ENCODE data around the gene CYREN. TPM values are rescaled to one million over a fixed set of nuclear protein-coding genes. Genes with fewer than 3 reads are reported as not detected.

The CYREN gene
- total RNA-seq, 4 donors from 2014 or later = 4.1 to 47.4 (median 27.7) TPM

DNA sequence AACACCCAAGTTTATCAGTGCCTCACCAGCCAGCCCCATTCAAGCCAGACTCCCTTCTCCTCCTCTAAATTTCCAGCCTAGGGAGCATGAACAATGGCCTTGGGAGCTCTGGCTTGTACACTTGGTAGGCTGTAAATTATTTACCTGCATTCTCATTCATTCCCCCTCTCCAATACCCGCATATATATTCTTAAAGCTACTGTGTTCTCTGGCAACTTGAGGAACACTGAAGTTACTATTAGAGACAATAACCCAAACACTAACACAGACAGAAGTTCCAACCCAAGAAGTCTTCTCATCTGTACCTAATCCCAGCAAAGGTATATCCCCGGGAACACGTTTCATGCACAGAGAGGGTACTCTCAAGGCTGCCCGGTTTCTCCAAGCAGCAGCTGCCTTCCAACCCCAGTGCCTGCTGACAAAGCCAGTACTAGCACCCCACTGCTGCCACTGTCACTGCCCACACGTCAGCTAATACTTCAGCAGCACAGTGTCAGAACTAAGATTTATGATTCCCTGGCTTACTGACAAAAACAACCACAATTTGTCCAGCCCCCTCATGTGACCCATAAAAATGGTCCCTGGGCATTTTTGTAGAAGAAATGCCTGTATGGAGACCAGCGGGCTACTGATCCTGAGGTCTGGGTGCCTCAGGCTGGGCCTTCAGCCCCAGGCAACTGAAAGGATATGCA, 37.7 kb upstream of the CYREN start:
- H3K4me3 ChIP-seq = no peak overlapping the region
- intact Hi-C loops (cut with DNase I; ENCODE audit: low total_unique reads) = no loop called here
- no peak overlapping the region for H3K27ac ChIP-seq
- H3K36me3 ChIP-seq = no peaks in the 10 kb centered on the region
- no peaks in the 10 kb centered on the region for H3K9me3 ChIP-seq
- no peaks in the 10 kb centered on the region for H3K4me1 ChIP-seq
- no peaks in the 10 kb centered on the region for H3K27me3 ChIP-seq
- no peak for TF ChIP-seq POLR2A (IDR thresholded peaks at IDR 0.05)
- DNase-seq = no peak

GRCh38 chr7:135207406-135208101, 37.0 kb upstream of the CYREN start:
- intact Hi-C loops (cut with DNase I; ENCODE audit: low total_unique reads) = no loop called here
- Histone ChIP-seq H3K4me3 (no peak overlapping the region), H3K4me1 (no peaks in the 10 kb centered on the region), H3K36me3 (no peaks in the 10 kb centered on the region), H3K27me3 (no peaks in the 10 kb centered on the region), H3K27ac (no peak overlapping the region), H3K9me3 (no peaks in the 10 kb centered on the region)
- TF ChIP-seq, protein P1, sequence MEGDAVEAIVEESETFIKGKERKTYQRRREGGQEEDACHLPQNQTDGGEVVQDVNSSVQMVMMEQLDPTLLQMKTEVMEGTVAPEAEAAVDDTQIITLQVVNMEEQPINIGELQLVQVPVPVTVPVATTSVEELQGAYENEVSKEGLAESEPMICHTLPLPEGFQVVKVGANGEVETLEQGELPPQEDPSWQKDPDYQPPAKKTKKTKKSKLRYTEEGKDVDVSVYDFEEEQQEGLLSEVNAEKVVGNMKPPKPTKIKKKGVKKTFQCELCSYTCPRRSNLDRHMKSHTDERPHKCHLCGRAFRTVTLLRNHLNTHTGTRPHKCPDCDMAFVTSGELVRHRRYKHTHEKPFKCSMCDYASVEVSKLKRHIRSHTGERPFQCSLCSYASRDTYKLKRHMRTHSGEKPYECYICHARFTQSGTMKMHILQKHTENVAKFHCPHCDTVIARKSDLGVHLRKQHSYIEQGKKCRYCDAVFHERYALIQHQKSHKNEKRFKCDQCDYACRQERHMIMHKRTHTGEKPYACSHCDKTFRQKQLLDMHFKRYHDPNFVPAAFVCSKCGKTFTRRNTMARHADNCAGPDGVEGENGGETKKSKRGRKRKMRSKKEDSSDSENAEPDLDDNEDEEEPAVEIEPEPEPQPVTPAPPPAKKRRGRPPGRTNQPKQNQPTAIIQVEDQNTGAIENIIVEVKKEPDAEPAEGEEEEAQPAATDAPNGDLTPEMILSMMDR (IDR thresholded peaks at IDR 0.05) = no peak
- no peak for TF ChIP-seq POLR2A (IDR thresholded peaks at IDR 0.05)
- DNase-seq = no peak

DNA sequence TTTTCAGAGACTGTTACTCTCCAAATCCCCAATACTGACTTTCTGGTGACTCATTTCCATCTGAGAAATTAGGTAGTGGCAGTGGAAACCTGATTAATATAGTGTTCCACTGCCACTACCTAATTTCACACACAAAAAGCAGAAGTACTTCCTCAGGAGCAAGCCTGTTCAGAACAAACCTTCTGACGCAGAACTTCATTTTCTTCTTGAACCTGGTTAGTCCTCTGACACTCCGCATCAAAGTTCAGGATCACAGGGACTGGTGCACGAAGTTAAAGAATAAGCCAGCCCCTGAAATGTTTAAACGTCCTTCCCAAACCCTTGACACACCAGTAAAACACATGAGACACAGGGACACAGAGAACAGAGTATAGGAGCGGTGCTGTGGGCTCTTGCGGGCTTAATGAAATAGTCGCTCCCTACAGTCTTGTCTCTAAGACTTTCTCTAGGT, 36.5 kb upstream of the CYREN start:
- no peaks in the 10 kb centered on the region for H3K4me1 ChIP-seq
- TF ChIP-seq, protein P1 (IDR thresholded peaks at IDR 0.05) = no peak
- no peak for TF ChIP-seq POLR2A (IDR thresholded peaks at IDR 0.05)

GRCh38 chr7:135205850-135206249, 35.3 kb upstream of the CYREN start:
- intact Hi-C loops (cut with DNase I; ENCODE audit: low total_unique reads) = no loop called here
- Histone ChIP-seq H3K27ac (no peak overlapping the region), H3K27me3 (no peaks in the 10 kb centered on the region), H3K4me3 (no peak overlapping the region), H3K9me3 (no peaks in the 10 kb centered on the region), H3K36me3 (no peaks in the 10 kb centered on the region), H3K4me1 (no peaks in the 10 kb centered on the region)
- no peak for DNase-seq
- TF ChIP-seq, protein P1 (IDR thresholded peaks at IDR 0.05) = no peak
- TF ChIP-seq POLR2A (IDR thresholded peaks at IDR 0.05) = no peak

More for the DNA sequence above, 36.5 kb upstream of the CYREN start:
- Histone ChIP-seq H3K9me3 (no peaks in the 10 kb centered on the region), H3K27ac (no peak overlapping the region), H3K27me3 (no peaks in the 10 kb centered on the region), H3K4me3 (no peak overlapping the region), H3K36me3 (no peaks in the 10 kb centered on the region)
- no peak for DNase-seq
- intact Hi-C loops (cut with DNase I; ENCODE audit: low total_unique reads) = no loop called here

- no peaks in the 10 kb centered on the region for H3K27me3 ChIP-seq
- no peaks in the 10 kb centered on the region for H3K36me3 ChIP-seq
- no peak overlapping the region for H3K4me3 ChIP-seq
- TF ChIP-seq POLR2A (IDR thresholded peaks at IDR 0.05) = no peak
- TF ChIP-seq, protein P1 (IDR thresholded peaks at IDR 0.05) = no peak
- no peaks in the 10 kb centered on the region for H3K9me3 ChIP-seq
- intact Hi-C loops (cut with DNase I; ENCODE audit: low total_unique reads) = no loop called here
- H3K4me1 ChIP-seq = no peaks in the 10 kb centered on the region
- H3K27ac ChIP-seq = no peak overlapping the region
- no peak for DNase-seq
Measured at GRCh38 chr7:135204876-135205275, 34.4 kb upstream of the CYREN start.
